Keratinocyte (primary cell): ENCODE data around the gene NCR2.

Experiments used
- CTCF ChIP-seq, 3 experiments: IDR thresholded peaks in 1 of 3; conservative IDR thresholded peaks in 1 of 3; optimal IDR thresholded peaks in 1 of 3; 2 replicates in 2 of 3; 3 replicates in 1 of 3; pipeline versions ENCODE3 to v1.5.1; 2011; ENCODE audit warnings: low read length in 3 of 3, mild to moderate bottlenecking in 3 of 3, moderate library complexity in 2 of 3, control low read depth in 1 of 3, inconsistent platforms in 1 of 3; ENCODE audit not compliant: insufficient read depth in 2 of 3; ENCODE audit errors: extremely low read depth in 1 of 3
- EZH2 ChIP-seq: IDR thresholded peaks from one replicate; pipeline ENCODE4 v1.6.1; 2012; ENCODE audit warnings: inconsistent platforms, mild to moderate bottlenecking, low read length, moderate library complexity

GRCh38 chr6:41298785-41299502, 36.5 kb upstream of the NCR2 start:
- TF ChIP-seq CTCF (optimal IDR thresholded peaks at IDR 0.05 in 1 of 3, IDR thresholded peaks at IDR 0.05 in 1 of 3, conservative IDR thresholded peaks at IDR 0.05 in 1 of 3; ENCODE audit: extremely low read depth in 1 of 3, insufficient read depth in 2 of 3, low read length in 3 of 3), result no peak
- no peak for TF ChIP-seq EZH2
